ENCODE data around the gene TMCO5A.

- TF ChIP-seq EZH2 (IDR thresholded peaks at IDR 0.05; ENCODE audit: borderline replicate concordance, insufficient read depth, low read depth, low read length, poor library complexity, severe bottlenecking) (no peak), CTCF (IDR thresholded peaks at IDR 0.05) (no peak)
These were observed 46.1 kb upstream of the TMCO5A start for GRCh38 chr15:37888356-37888755.

All from B cell (primary cell).